ENCODE measurements around the gene UPK3A.
"Not testable (repeated sequence)": the region's sequence is repeated elsewhere in the genome, so short reads cannot be mapped to it uniquely, and the experiment has no call there.

Gene UPK3A

DNA sequence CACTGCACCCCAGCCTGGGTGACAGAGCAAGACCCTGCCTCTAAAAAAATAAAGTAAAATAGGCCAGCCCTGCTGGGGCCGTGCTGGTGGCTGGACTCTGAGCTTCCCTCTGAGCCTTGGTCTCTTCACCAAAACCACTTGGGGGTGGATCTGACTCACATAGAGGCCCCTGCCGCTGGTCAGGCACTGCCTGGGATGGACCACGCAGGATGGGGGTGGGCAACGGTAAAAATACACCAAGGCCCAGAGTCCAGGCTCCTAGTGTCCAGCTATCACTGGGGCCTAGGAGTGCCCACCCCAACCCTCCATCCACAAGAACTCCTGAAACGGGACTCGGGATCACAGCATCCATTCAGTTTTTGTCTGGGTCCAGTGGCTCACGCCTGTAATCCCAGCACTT, 12.3 kb upstream of the UPK3A start:
- Histone ChIP-seq H3K9me3 (ENCODE audit: insufficient read depth, low read length, severe bottlenecking) (no peaks in the 10 kb centered on the region), H3K36me3 (ENCODE audit: insufficient read depth, low read length) (no peaks in the 10 kb centered on the region), H3K4me3 (ENCODE audit: low read depth in 1 of 2, low read length in 2 of 2) (no peak overlapping the region), H2AFZ (ENCODE audit: low read depth, low read length) (no peak overlapping the region), H4K20me1 (ENCODE audit: insufficient read depth, low read length) (peaks cover 8% of the 10 kb centered on the region), H3K9ac (ENCODE audit: low read depth, low read length) (no peak overlapping the region), H3K4me1 (ENCODE audit: insufficient read depth, low read length) (peaks cover 11% of the 10 kb centered on the region), H3K4me2 (ENCODE audit: insufficient read depth, low read length) (no peak overlapping the region), H3K27ac (ENCODE audit: low read length) (no peak overlapping the region), H3K27me3 (ENCODE audit: insufficient read depth, low read length, poor library complexity) (peaks cover 24% of the 10 kb centered on the region), H3K79me2 (ENCODE audit: insufficient read depth, low read length) (no peaks in the 10 kb centered on the region)
- TF ChIP-seq, protein P1, sequence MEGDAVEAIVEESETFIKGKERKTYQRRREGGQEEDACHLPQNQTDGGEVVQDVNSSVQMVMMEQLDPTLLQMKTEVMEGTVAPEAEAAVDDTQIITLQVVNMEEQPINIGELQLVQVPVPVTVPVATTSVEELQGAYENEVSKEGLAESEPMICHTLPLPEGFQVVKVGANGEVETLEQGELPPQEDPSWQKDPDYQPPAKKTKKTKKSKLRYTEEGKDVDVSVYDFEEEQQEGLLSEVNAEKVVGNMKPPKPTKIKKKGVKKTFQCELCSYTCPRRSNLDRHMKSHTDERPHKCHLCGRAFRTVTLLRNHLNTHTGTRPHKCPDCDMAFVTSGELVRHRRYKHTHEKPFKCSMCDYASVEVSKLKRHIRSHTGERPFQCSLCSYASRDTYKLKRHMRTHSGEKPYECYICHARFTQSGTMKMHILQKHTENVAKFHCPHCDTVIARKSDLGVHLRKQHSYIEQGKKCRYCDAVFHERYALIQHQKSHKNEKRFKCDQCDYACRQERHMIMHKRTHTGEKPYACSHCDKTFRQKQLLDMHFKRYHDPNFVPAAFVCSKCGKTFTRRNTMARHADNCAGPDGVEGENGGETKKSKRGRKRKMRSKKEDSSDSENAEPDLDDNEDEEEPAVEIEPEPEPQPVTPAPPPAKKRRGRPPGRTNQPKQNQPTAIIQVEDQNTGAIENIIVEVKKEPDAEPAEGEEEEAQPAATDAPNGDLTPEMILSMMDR (IDR thresholded peaks at IDR 0.05; ENCODE audit: borderline replicate concordance, extremely low read depth, low read length, poor library complexity, severe bottlenecking): no peak
- TF ChIP-seq EZH2 (IDR thresholded peaks at IDR 0.05; ENCODE audit: borderline replicate concordance, low read depth, low read length, severe bottlenecking): no peak
- no peak for ATAC-seq (ENCODE audit: insufficient read depth, low read depth)
- DNase-seq: no peak

DNA sequence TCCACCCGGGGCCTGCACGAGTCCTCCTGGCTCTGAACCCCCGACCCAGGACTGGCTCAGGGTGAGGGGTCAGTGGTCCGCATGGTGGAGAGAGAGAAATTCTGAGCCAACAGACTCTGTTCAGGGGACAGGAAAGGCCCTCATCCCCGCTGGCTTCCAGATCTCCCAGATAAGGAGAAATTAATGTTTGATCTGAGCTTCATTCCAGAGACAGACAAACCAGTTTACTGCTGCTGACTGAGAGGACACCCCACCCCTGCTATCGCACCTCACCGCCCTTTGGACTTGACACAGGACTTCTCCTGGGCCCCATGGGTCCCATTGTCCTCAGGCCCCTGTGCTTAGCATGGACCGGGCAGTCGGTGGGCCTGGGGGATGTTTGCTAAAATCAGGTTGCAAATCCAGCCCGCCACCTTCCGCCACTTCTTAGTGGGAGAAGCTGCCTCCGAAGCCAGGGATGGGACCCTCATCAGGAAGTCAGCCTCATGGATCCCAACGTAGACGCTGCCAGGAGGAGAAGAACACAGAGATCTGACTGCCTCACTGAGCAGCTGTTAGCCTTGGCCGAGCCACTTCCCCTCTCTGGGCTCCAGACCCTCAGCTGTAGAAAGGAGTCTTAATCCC, 11.2 kb upstream of the UPK3A start:
- Histone ChIP-seq H2AFZ (ENCODE audit: low read depth, low read length) (no peak overlapping the region), H3K4me1 (ENCODE audit: insufficient read depth, low read length) (peaks cover 10% of the 10 kb centered on the region), H3K9me3 (ENCODE audit: insufficient read depth, low read length, severe bottlenecking) (no peaks in the 10 kb centered on the region), H3K36me3 (ENCODE audit: insufficient read depth, low read length) (no peaks in the 10 kb centered on the region), H3K4me2 (ENCODE audit: insufficient read depth, low read length) (no peak overlapping the region), H3K79me2 (ENCODE audit: insufficient read depth, low read length) (no peaks in the 10 kb centered on the region), H4K20me1 (ENCODE audit: insufficient read depth, low read length) (peaks cover 8% of the 10 kb centered on the region), H3K9ac (ENCODE audit: low read depth, low read length) (no peak overlapping the region), H3K4me3 (ENCODE audit: low read depth in 1 of 2, low read length in 2 of 2) (no peak overlapping the region), H3K27ac (ENCODE audit: low read length) (no peak overlapping the region), H3K27me3 (ENCODE audit: insufficient read depth, low read length, poor library complexity) (peaks cover 24% of the 10 kb centered on the region)
- ATAC-seq (ENCODE audit: insufficient read depth, low read depth): no peak
- DNase-seq: no peak
- TF ChIP-seq, protein P1 (IDR thresholded peaks at IDR 0.05; ENCODE audit: borderline replicate concordance, extremely low read depth, low read length, poor library complexity, severe bottlenecking): no peak
- TF ChIP-seq EZH2 (IDR thresholded peaks at IDR 0.05; ENCODE audit: borderline replicate concordance, low read depth, low read length, severe bottlenecking): no peak

DNA sequence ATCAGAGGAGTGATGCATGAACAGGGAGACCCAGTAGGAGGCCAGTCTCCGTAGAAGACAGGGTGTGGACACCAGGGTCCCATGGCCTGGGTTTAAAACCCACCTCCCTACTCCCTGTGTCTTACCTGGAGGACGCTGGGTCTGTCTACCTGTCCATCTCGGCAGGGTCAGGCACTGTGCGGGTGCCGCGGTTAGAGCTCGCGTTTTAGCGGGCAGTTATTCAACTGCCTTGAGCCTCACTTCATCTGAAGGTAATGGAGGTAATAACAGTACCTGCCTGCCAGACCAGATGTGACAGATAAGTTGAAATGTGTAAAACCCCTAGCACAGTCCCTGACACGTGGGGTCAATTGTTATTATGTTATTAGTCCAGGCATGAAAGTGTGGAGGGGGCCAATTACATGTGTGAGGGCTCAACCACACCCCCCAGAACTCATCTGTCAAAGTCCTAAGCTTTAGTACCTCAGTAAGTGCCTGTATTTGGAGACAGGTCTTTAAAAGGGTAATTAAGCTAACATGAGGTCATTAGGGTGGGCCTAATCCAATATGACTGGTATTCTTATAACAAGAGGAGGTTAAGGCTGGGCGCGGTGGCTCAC, 8.1 kb upstream of the UPK3A start:
- no peak overlapping the region for H3K27ac ChIP-seq (ENCODE audit: low read length)
- no peaks in the 10 kb centered on the region for H3K9me3 ChIP-seq (ENCODE audit: insufficient read depth, low read length, severe bottlenecking)
- H3K27me3 ChIP-seq (ENCODE audit: insufficient read depth, low read length, poor library complexity): peaks cover 6% of the 10 kb centered on the region
- H3K4me3 ChIP-seq (ENCODE audit: low read depth in 1 of 2, low read length in 2 of 2): no peak overlapping the region
- H3K9ac ChIP-seq (ENCODE audit: low read depth, low read length): no peak overlapping the region
- H3K79me2 ChIP-seq (ENCODE audit: insufficient read depth, low read length): no peaks in the 10 kb centered on the region
- DNase-seq (no peak), ATAC-seq (ENCODE audit: insufficient read depth, low read depth) (no peak)
- H3K4me1 ChIP-seq (ENCODE audit: insufficient read depth, low read length): no peaks in the 10 kb centered on the region
- TF ChIP-seq EZH2 (IDR thresholded peaks at IDR 0.05; ENCODE audit: borderline replicate concordance, low read depth, low read length, severe bottlenecking): no peak
- TF ChIP-seq, protein P1 (IDR thresholded peaks at IDR 0.05; ENCODE audit: borderline replicate concordance, extremely low read depth, low read length, poor library complexity, severe bottlenecking): no peak
- H2AFZ ChIP-seq (ENCODE audit: low read depth, low read length): no peak overlapping the region
- H3K36me3 ChIP-seq (ENCODE audit: insufficient read depth, low read length): no peaks in the 10 kb centered on the region
- no peaks in the 10 kb centered on the region for H4K20me1 ChIP-seq (ENCODE audit: insufficient read depth, low read length)
- H3K4me2 ChIP-seq (ENCODE audit: insufficient read depth, low read length): no peak overlapping the region

DNA sequence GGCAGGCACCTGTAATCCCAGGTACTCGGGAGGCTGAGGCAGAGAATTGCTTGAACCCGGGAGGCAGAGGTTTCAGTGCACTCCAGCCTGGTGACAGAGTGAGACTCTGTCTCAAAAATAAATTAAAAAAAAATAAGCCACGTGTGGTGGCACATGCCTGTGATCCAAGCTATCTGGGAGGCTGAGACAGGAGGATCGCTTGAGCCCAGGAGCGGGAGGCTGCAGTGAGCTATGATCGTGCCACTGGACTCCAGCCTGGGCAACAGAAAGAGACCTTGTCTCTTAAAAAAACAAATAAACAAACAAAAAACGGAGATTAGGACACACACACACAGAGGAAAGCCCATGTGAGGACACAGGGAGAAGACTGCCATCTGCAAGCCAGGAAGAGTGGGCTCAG, 7.0 kb upstream of the UPK3A start:
- H3K4me2 ChIP-seq (ENCODE audit: insufficient read depth, low read length); H4K20me1 ChIP-seq (ENCODE audit: insufficient read depth, low read length); H3K4me3 ChIP-seq (ENCODE audit: low read depth in 1 of 2, low read length in 2 of 2); ATAC-seq (ENCODE audit: insufficient read depth, low read depth); H3K27me3 ChIP-seq (ENCODE audit: insufficient read depth, low read length, poor library complexity); H3K4me1 ChIP-seq (ENCODE audit: insufficient read depth, low read length); H3K79me2 ChIP-seq (ENCODE audit: insufficient read depth, low read length); H3K9ac ChIP-seq (ENCODE audit: low read depth, low read length); H3K36me3 ChIP-seq (ENCODE audit: insufficient read depth, low read length); H3K9me3 ChIP-seq (ENCODE audit: insufficient read depth, low read length, severe bottlenecking); H3K27ac ChIP-seq (ENCODE audit: low read length); DNase-seq; H2AFZ ChIP-seq (ENCODE audit: low read depth, low read length): not testable (repeated sequence)

Measured in DND-41 (cell line).